OCI-LY7 (cell line): ENCODE results near the gene ACVRL1. TPM values are rescaled to one million over a fixed set of nuclear protein-coding genes. Genes with fewer than 3 reads are reported as not detected.

Source experiments
- BruUV-seq: library from RNA; stranded (reverse); fragments of 400-500 nt; replicated peaks from 2 replicates; lab custom pipeline; 2021; lab: Mats Ljungman, UMichigan
- CTCF ChIA-PET: fragments of 300-600 bp; sonication (Branson Sonifier 250); formaldehyde crosslinking; loops from one replicate; lab custom pipeline; 2022; ENCODE audit warnings: antibody characterized with exemption; ENCODE audit not compliant: unreplicated experiment; lab: Charles Lee
- POLR2A ChIA-PET: fragments of 300-600 bp; sonication (Branson Sonifier 250); formaldehyde crosslinking; loops from one replicate; lab custom pipeline; 2022; ENCODE audit warnings: antibody characterized with exemption; lab: Charles Lee
- DNase-seq: peaks from one replicate; pipeline ENCODE4 v3.0.0-alpha.2; 2015; ENCODE audit warnings: low spot score
- H2AFZ ChIP-seq: fragments of 200-600 bp; sonication (generic), shearing (Covaris generic); 2 replicates; pipeline ENCODE4 v1.6.1; 2014; ENCODE audit warnings: mild to moderate bottlenecking, antibody characterized with exemption, low read length, moderate library complexity
- H3K27ac ChIP-seq: fragments of 200-600 bp; sonication (generic); 2 replicates; pipeline ENCODE4 v1.5.1; 2014; ENCODE audit warnings: mixed run types, low read depth, mild to moderate bottlenecking, moderate library complexity, low read length, inconsistent platforms; ENCODE audit not compliant: poor library complexity, severe bottlenecking
- H3K36me3 ChIP-seq: fragments of 200-600 bp; sonication (generic); 2 replicates; pipeline ENCODE4 v1.6.1; 2014; ENCODE audit warnings: mild to moderate bottlenecking, antibody characterized with exemption, low read length, moderate library complexity, mixed read lengths; ENCODE audit not compliant: insufficient read depth
- H3K4me1 ChIP-seq: fragments of 200-600 bp; sonication (generic); 2 replicates; pipeline ENCODE4 v1.5.1; 2014; ENCODE audit warnings: mild to moderate bottlenecking, low read length; ENCODE audit not compliant: insufficient read depth, poor library complexity, severe bottlenecking
- H3K4me2 ChIP-seq: fragments of 200-600 bp; sonication (generic); 2 replicates; pipeline ENCODE4 v1.6.1; 2014; ENCODE audit warnings: mild to moderate bottlenecking, low read length
- H3K4me3 ChIP-seq: fragments of 200-600 bp; sonication (generic); 2 replicates; pipeline ENCODE4 v1.5.1; 2014; ENCODE audit warnings: mild to moderate bottlenecking, low read depth, low read length; ENCODE audit not compliant: poor library complexity, severe bottlenecking
- H3K79me2 ChIP-seq: fragments of 200-600 bp; sonication (generic); 2 replicates; pipeline ENCODE4 v1.6.1; 2016; ENCODE audit warnings: low read depth, mild to moderate bottlenecking, low read length, moderate library complexity, mixed read lengths; ENCODE audit not compliant: insufficient read depth
- H3K9me2 ChIP-seq: fragments of 200-600 bp; sonication (generic); 2 replicates; pipeline ENCODE4 v1.6.1; 2016; ENCODE audit warnings: mild to moderate bottlenecking, low read length, mixed read lengths; ENCODE audit not compliant: insufficient read depth
- H3K9me3 ChIP-seq: fragments of 200-600 bp; sonication (generic); 2 replicates; pipeline ENCODE4 v1.6.1; 2014; ENCODE audit warnings: mild to moderate bottlenecking, mixed run types, low read length, mixed read lengths
- H4K20me1 ChIP-seq: fragments of 200-600 bp; sonication (generic); 2 replicates; pipeline ENCODE4 v1.6.1; 2014; ENCODE audit warnings: mild to moderate bottlenecking, antibody characterized with exemption, low read length, moderate library complexity, mixed read lengths; ENCODE audit not compliant: insufficient read depth
- EZH2phosphoT487 ChIP-seq: fragments of 200-600 bp; sonication (generic); IDR thresholded peaks from 2 replicates; pipeline ENCODE4 v1.6.1; 2018; ENCODE audit warnings: low read depth, borderline replicate concordance, mild to moderate bottlenecking, mixed run types, antibody characterized with exemption, low read length, moderate library complexity, mixed read lengths
- intact Hi-C: fragments of 100-400 bp; cut with micrococcal nuclease; formaldehyde crosslinking; loops from one replicate; pipeline ENCODE4 v1.10.0; 2022; ENCODE audit not compliant: unreplicated experiment
- total RNA-seq, 2 experiments: library from RNA; depleted of rRNA in 1 of 2; stranded (reverse); fragments of >200 nt in 1 of 2; shearing (Covaris generic) in 1 of 2; gene quantifications; 2 replicates each; pipeline ENCODE4 v1.2.3, GENCODE V29; 2014 to 2022
- TF ChIP-seq, protein P1 (sequence below): fragments of 200-600 bp; sonication (generic); conservative IDR thresholded peaks from 2 replicates; pipeline ENCODE4 v1.5.1; 2014; ENCODE audit warnings: mild to moderate bottlenecking, antibody characterized with exemption, low read length, moderate library complexity, mixed read lengths

Gene ACVRL1
- total RNA-seq, 2 experiments from 2014 or later: not detected

DNA sequence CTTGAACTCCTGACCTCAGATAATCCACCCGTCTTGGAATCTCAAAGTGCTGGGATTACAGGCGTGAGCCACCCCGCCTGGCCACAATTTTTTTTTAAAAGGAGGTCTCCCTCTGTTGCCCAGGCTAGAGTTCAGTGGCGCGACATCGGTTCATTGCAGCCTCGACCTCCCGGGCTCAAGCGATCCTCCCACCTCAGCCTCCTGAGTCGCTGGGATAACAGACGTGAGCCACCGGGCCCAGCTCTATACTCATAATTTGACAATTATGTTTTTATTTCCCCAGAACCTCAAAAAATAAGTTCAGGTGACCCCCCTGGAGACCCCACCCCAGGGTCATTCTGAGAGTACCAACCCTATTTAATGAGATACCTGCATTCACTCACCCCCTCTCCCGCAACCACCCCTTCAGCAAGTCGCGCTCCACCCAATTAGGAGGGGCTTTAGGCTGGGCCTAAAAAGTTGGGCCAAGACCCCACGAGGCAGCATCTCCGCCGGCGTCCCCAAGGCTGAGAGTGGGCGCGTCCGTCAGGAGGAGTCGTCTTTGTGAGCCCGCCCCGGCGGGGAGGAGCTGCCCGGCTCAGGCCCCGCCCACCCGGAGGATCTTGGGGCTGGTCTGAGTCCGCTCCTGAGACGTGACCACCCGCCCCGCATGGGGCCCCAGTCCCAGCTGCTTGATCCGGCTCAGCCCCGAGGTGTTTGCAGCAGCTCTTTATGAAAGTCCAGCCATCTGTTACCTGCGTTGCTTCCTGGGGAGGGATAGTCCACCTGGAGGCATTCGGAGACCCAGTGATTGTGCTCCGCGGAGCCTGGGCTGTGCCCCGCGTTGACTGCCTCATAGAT lies 19.6 kb upstream of the ACVRL1 start, which contains the start of gene ANKRD33:
TSS of gene ANKRD33 (plus strand) at position 628 of the 840 bp plus-strand sequence. CDS start at position 712, 84 bp downstream.
- no peak within 1 kb of the TSS for H3K4me3 ChIP-seq
- no TSS peak for BruUV-seq
- DNase-seq: no peak
- TF ChIP-seq, protein P1, sequence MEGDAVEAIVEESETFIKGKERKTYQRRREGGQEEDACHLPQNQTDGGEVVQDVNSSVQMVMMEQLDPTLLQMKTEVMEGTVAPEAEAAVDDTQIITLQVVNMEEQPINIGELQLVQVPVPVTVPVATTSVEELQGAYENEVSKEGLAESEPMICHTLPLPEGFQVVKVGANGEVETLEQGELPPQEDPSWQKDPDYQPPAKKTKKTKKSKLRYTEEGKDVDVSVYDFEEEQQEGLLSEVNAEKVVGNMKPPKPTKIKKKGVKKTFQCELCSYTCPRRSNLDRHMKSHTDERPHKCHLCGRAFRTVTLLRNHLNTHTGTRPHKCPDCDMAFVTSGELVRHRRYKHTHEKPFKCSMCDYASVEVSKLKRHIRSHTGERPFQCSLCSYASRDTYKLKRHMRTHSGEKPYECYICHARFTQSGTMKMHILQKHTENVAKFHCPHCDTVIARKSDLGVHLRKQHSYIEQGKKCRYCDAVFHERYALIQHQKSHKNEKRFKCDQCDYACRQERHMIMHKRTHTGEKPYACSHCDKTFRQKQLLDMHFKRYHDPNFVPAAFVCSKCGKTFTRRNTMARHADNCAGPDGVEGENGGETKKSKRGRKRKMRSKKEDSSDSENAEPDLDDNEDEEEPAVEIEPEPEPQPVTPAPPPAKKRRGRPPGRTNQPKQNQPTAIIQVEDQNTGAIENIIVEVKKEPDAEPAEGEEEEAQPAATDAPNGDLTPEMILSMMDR: no peak
- ChIA-PET POLR2A (interaction anchor here (0.6 kb wide), 1 partner anchor 12 kb away, joined by 3 read pairs; no protein-coding TSS in a partner anchor), CTCF (no interaction called here)
- H3K4me1 ChIP-seq: peaks cover 9% of the 10 kb centered on the region
- no peaks in the 10 kb centered on the region for H3K36me3 ChIP-seq
- no peak within 1 kb of the TSS for H3K27ac ChIP-seq
- no peak within 1 kb of the TSS for H3K4me2 ChIP-seq
- no peak within 1 kb of the TSS for H2AFZ ChIP-seq
- intact Hi-C loops: no loop called here
- H3K79me2 ChIP-seq: no peaks in the 10 kb centered on the region
- no peaks in the 10 kb centered on the region for H4K20me1 ChIP-seq
- H3K9me3 ChIP-seq: peaks cover 6% of the 10 kb centered on the region; the same call in 1 of the 2 replicates
- no peaks in the 10 kb centered on the region for H3K9me2 ChIP-seq

GRCh38 chr12:51888316-51889215 lies 18.7 kb upstream of the ACVRL1 start:
- no peak for DNase-seq
- H3K36me3 ChIP-seq: no peaks in the 10 kb centered on the region
- no TSS peak for BruUV-seq
- TF ChIP-seq EZH2phosphoT487: no peak
- TF ChIP-seq, protein P1: no peak
- no peak overlapping the region for H3K4me3 ChIP-seq
- intact Hi-C loops: no loop called here
- no peak overlapping the region for H3K27ac ChIP-seq
- no peaks in the 10 kb centered on the region for H3K79me2 ChIP-seq
- H2AFZ ChIP-seq: no peak overlapping the region
- no peaks in the 10 kb centered on the region for H4K20me1 ChIP-seq
- H3K9me3 ChIP-seq: peaks cover 6% of the 10 kb centered on the region; the same call in 1 of the 2 replicates
- H3K4me1 ChIP-seq: peaks cover 9% of the 10 kb centered on the region
- H3K9me2 ChIP-seq: no peaks in the 10 kb centered on the region
- ChIA-PET POLR2A (no interaction called here), CTCF (no interaction called here)
- H3K4me2 ChIP-seq: no peak overlapping the region
